ENCODE data around the gene CNTNAP2. TPM values are rescaled to one million over a fixed set of nuclear protein-coding genes. Genes with fewer than 3 reads are reported as not detected.

CNTNAP2 gene
- total RNA-seq, 4 donors from 2014 or later, result 0.42 TPM; not detected in 3

DNA sequence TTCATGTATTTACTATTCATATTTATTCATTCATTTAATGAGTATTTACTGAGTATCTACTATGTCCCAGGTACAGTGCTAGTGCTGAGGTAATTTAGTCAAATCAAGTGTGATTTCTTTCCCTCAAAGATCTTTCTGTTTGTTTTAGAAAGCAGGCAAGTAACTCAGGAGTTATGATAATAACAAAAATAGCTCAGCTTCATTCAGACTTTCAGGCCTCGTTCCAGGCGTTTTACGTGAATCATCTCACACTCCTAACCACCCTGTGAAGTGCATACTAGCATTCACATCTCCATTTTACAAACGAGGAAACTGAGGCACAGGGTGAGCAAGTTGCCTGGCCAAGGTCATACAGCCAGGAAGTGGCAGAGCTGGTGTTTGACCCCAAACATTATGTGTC lies 2005.2 kb downstream of the CNTNAP2 start:
- Histone ChIP-seq H3K9me3 (no peaks in the 10 kb centered on the region), H3K4me3 (no peak overlapping the region), H3K27ac (no peak overlapping the region), H3K27me3 (no peaks in the 10 kb centered on the region), H3K4me1 (no peaks in the 10 kb centered on the region), H3K36me3 (no peaks in the 10 kb centered on the region)
- TF ChIP-seq EP300 (IDR thresholded peaks at IDR 0.05), result no peak
- no peak for TF ChIP-seq POLR2A (IDR thresholded peaks at IDR 0.05)
- TF ChIP-seq, protein P1, sequence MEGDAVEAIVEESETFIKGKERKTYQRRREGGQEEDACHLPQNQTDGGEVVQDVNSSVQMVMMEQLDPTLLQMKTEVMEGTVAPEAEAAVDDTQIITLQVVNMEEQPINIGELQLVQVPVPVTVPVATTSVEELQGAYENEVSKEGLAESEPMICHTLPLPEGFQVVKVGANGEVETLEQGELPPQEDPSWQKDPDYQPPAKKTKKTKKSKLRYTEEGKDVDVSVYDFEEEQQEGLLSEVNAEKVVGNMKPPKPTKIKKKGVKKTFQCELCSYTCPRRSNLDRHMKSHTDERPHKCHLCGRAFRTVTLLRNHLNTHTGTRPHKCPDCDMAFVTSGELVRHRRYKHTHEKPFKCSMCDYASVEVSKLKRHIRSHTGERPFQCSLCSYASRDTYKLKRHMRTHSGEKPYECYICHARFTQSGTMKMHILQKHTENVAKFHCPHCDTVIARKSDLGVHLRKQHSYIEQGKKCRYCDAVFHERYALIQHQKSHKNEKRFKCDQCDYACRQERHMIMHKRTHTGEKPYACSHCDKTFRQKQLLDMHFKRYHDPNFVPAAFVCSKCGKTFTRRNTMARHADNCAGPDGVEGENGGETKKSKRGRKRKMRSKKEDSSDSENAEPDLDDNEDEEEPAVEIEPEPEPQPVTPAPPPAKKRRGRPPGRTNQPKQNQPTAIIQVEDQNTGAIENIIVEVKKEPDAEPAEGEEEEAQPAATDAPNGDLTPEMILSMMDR (IDR thresholded peaks at IDR 0.05), result no peak
- WGBS, 2 donors, result 61 to 68% methylated on average over 4 of the region's 4 CpGs
- no peak for DNase-seq (ENCODE audit: low spot score in 2 of 2)

DNA sequence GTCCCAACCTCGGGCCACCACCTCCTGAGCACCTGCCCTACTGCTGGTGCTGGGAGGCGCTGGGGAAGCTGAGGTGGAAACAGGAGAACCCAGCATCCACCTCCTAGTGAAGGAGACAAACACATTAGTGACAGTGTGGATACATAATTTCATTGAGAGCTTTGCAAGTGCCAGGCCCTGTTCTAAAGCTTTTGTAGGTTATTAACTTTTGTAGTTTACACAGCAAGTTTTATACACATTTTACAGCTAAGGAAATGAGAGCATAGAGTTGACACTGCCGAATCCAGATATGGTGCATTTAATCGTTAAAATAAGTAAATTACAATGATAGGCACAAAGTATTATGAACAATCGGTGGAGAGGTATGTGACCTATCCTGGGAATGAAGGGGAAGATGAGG lies 2007.9 kb downstream of the CNTNAP2 start:
- TF ChIP-seq, protein P1 (IDR thresholded peaks at IDR 0.05), result no peak
- TF ChIP-seq POLR2A (IDR thresholded peaks at IDR 0.05) (no peak), EP300 (IDR thresholded peaks at IDR 0.05) (no peak)
- no peaks in the 10 kb centered on the region for H3K36me3 ChIP-seq
- DNase-seq (ENCODE audit: low spot score in 2 of 2), result no peak
- H3K4me1 ChIP-seq, result no peaks in the 10 kb centered on the region
- WGBS, 2 donors, result 84 to 86% methylated on average over 5 of the region's 5 CpGs
- no peak overlapping the region for H3K4me3 ChIP-seq
- H3K27ac ChIP-seq, result no peak overlapping the region
- no peaks in the 10 kb centered on the region for H3K27me3 ChIP-seq
- H3K9me3 ChIP-seq, result no peaks in the 10 kb centered on the region

DNA sequence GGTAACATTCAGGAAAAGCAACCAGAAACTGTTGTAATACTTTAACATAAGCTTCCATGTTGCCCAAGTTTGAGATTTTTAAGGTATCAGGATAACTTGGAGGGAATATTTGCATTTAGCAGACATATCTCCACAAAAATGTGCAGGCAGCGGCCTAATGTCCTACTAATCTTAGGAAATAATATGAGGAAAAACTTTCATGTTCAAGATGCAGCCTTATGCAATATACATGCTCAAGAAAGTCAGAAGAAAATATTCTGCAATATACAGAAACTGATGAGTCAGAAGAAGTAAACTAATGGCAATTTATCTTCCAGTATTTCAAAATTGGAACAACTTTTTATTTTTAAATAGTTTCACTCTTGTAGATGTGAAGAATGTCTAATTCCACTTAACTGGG lies 2010.8 kb downstream of the CNTNAP2 start:
- DNase-seq (ENCODE audit: low spot score in 2 of 2), result no peak
- H3K36me3 ChIP-seq, result no peaks in the 10 kb centered on the region
- no peak overlapping the region for H3K4me3 ChIP-seq
- H3K27me3 ChIP-seq, result no peaks in the 10 kb centered on the region
- TF ChIP-seq EP300 (IDR thresholded peaks at IDR 0.05) (no peak), POLR2A (IDR thresholded peaks at IDR 0.05) (no peak)
- TF ChIP-seq, protein P1 (IDR thresholded peaks at IDR 0.05), result no peak
- H3K4me1 ChIP-seq, result no peaks in the 10 kb centered on the region
- WGBS, 2 donors, result 93 to 95% methylated on average over 1 of the region's 1 CpG
- no peaks in the 10 kb centered on the region for H3K9me3 ChIP-seq
- no peak overlapping the region for H3K27ac ChIP-seq

DNA sequence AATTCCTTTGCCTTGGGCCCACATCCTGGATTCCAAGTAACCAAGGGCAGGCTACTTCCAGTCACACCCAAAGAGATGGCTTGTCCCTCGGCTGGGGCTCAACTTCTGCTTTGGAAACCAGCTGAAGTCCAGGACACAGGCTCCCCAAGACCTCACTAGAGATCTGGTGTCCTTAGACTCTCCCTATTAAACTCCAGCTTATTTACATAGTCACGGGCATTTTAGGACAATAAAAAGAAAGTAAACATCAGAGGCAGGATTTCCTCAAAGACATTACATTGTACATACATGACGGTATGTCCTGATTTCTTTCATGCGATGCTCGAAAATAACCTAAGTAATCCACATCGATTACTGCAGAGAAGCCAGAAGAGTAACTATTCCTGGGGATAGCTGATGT lies 2012.4 kb downstream of the CNTNAP2 start:
- Histone ChIP-seq H3K4me3 (no peak overlapping the region), H3K27me3 (no peaks in the 10 kb centered on the region), H3K36me3 (no peaks in the 10 kb centered on the region), H3K27ac (no peak overlapping the region), H3K9me3 (no peaks in the 10 kb centered on the region), H3K4me1 (no peaks in the 10 kb centered on the region)
- no peak for DNase-seq (ENCODE audit: low spot score in 2 of 2)
- no peak for TF ChIP-seq EP300 (IDR thresholded peaks at IDR 0.05)
- TF ChIP-seq, protein P1 (IDR thresholded peaks at IDR 0.05), result no peak
- TF ChIP-seq POLR2A (IDR thresholded peaks at IDR 0.05), result no peak
- WGBS, 2 donors, result 89 to 91% methylated on average over 6 of the region's 6 CpGs

DNA sequence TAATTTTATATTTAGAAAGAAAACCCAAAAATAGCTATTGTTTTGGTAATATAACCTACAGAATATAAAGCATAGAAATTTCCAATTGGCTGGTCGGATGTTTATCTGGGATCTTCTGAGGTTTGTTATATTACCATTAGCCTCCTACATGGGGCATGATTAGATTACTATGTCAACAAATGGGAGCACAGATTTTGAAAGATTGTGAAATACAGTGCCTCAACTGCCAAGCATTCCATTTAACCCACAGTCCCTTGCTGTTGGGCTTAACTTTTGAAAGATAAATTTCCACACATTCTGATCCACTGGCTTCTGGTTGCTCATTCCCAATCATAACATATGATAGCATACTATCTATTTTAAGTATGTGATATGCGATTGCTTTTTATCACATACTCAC lies 2018.5 kb downstream of the CNTNAP2 start:
- peaks cover 0 to 4% (median 0%) of the 10 kb centered on the region in 4 donors for H3K4me1 ChIP-seq
- H3K27me3 ChIP-seq, result no peaks in the 10 kb centered on the region
- H3K4me3 ChIP-seq, result no peak overlapping the region
- no peak overlapping the region for H3K27ac ChIP-seq
- no peaks in the 10 kb centered on the region for H3K9me3 ChIP-seq
- WGBS, 2 donors, result 62 to 77% methylated on average over 2 of the region's 2 CpGs
- TF ChIP-seq, protein P1 (IDR thresholded peaks at IDR 0.05), result no peak
- no peak for TF ChIP-seq POLR2A (IDR thresholded peaks at IDR 0.05)
- TF ChIP-seq EP300 (IDR thresholded peaks at IDR 0.05), result no peak
- no peaks in the 10 kb centered on the region for H3K36me3 ChIP-seq
- DNase-seq (ENCODE audit: low spot score in 2 of 2), result peak in 1 of 2 donors; percentile 20

Data from tibial nerve (tissue), 4 donors.